ENCODE results near the gene GPR135.

DNA sequence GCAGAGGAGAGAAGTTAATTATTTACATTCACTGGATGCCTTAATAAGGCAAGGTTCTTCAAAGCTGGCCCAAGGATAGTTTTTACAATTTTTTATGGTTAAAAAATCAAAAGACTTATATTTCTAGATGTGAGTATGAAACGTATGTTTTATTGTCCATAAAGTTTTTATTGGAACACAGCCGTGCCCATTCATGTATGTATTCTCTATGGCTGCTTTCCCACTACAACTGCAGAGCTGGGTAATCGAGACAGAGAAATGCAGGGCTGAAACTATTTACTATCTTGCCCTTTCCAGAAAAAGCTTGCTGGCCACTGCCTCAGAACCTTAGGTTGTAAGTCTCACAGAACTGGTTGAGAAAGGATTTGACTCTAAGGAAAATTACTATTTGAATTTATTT lies 35.6 kb upstream of the GPR135 start:
- TF ChIP-seq, protein P1, sequence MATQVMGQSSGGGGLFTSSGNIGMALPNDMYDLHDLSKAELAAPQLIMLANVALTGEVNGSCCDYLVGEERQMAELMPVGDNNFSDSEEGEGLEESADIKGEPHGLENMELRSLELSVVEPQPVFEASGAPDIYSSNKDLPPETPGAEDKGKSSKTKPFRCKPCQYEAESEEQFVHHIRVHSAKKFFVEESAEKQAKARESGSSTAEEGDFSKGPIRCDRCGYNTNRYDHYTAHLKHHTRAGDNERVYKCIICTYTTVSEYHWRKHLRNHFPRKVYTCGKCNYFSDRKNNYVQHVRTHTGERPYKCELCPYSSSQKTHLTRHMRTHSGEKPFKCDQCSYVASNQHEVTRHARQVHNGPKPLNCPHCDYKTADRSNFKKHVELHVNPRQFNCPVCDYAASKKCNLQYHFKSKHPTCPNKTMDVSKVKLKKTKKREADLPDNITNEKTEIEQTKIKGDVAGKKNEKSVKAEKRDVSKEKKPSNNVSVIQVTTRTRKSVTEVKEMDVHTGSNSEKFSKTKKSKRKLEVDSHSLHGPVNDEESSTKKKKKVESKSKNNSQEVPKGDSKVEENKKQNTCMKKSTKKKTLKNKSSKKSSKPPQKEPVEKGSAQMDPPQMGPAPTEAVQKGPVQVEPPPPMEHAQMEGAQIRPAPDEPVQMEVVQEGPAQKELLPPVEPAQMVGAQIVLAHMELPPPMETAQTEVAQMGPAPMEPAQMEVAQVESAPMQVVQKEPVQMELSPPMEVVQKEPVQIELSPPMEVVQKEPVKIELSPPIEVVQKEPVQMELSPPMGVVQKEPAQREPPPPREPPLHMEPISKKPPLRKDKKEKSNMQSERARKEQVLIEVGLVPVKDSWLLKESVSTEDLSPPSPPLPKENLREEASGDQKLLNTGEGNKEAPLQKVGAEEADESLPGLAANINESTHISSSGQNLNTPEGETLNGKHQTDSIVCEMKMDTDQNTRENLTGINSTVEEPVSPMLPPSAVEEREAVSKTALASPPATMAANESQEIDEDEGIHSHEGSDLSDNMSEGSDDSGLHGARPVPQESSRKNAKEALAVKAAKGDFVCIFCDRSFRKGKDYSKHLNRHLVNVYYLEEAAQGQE (IDR thresholded peaks at IDR 0.05; ENCODE audit: low read depth, low read length) = no peak
- TF ChIP-seq, protein P2, sequence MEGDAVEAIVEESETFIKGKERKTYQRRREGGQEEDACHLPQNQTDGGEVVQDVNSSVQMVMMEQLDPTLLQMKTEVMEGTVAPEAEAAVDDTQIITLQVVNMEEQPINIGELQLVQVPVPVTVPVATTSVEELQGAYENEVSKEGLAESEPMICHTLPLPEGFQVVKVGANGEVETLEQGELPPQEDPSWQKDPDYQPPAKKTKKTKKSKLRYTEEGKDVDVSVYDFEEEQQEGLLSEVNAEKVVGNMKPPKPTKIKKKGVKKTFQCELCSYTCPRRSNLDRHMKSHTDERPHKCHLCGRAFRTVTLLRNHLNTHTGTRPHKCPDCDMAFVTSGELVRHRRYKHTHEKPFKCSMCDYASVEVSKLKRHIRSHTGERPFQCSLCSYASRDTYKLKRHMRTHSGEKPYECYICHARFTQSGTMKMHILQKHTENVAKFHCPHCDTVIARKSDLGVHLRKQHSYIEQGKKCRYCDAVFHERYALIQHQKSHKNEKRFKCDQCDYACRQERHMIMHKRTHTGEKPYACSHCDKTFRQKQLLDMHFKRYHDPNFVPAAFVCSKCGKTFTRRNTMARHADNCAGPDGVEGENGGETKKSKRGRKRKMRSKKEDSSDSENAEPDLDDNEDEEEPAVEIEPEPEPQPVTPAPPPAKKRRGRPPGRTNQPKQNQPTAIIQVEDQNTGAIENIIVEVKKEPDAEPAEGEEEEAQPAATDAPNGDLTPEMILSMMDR (IDR thresholded peaks at IDR 0.05) = no peak
- no peak for TF ChIP-seq USF2 (IDR thresholded peaks at IDR 0.05; ENCODE audit: borderline replicate concordance, low read depth, low read length)

Data from SK-N-SH (cell line).